Astrocyte (in vitro differentiated cells and primary cell): Measurements from ENCODE around the gene EIF4E1B.

Experiments used
- CTCF ChIP-seq: IDR thresholded peaks from 2 replicates; pipeline ENCODE4 v1.5.1; 2011; ENCODE audit warnings: low read depth, mild to moderate bottlenecking, inconsistent platforms, low read length, moderate library complexity; ENCODE audit not compliant: insufficient read depth
- EZH2 ChIP-seq: IDR thresholded peaks from 2 replicates; pipeline ENCODE4 v1.6.1; 2012; ENCODE audit warnings: mild to moderate bottlenecking, low read length, inconsistent platforms; ENCODE audit not compliant: insufficient read depth

GRCh38 chr5:176612008-176612407 is 18.5 kb upstream of the EIF4E1B start:
- TF ChIP-seq CTCF (no peak), EZH2 (no peak)
